ENCODE measurements around the gene HOXD11. TPM values are rescaled to one million over a fixed set of nuclear protein-coding genes. Genes with fewer than 3 reads are reported as not detected.
A peak's percentile ranks its signal among the peaks of the same experiment; 100 is the strongest.

HOXD11 gene
- total and polyA plus RNA-seq, 9 of the 15 experiments (the other 6 are each of a cell fraction or from before 2014, with no cell fraction given): not detected

DNA sequence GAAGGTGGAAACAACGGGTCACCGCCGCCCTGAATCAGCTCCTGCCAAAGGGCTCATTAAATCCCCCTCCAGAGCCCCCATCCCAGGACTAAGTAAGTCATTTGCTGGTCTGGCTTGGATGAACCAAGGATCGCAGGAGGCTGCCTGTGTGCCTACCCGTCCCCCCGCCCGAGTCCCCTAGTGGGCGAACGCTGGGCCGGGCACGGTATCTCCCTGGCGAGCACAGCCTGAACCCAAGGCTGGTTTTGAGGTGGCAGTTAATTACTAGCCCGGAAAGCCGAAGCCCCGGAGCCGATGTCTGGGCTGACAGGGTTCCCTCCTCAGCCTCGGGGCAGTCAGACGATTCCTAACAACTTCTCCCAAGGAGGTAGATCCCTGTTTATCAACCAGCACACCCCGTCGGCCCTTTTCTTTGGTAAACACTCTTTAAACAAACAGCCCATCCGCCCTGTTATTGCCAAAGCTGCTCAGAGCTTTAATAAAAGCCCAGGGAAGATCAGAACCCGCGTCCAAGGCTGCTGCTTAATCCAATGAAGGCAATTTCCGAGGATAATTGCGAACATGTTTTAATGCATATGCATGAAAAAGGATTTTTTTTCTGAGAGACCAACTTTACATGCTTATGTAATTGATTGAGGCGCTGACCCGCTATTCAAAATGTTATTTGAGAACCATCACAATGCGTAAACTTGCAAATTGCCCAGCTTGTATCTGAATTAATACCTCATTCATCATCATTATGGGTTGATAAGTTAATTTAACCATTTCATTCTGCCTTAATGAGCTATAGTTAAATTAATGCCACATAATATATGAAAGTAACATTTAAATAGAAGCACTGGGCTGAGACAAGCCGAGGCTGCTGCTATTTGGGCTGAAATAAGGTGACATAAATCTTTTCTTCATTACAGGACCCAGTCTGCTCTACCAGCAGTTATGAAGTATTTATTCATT lies 33.9 kb upstream of the HOXD11 start:
- H2AFZ ChIP-seq (ENCODE audit: low read depth, low read length): no peak overlapping the region
- TF ChIP-seq FOXJ3 (CRISPR knock-in tag; IDR thresholded peaks at IDR 0.05) (no peak), BMI1 (IDR thresholded peaks at IDR 0.05; ENCODE audit: low read length) (0 out of 2 replicates have a peak, but pooled peaks have one; percentile 18)
- H3K27ac ChIP-seq (ENCODE audit: extremely low read depth, low read depth, low read length): no peak overlapping the region
- no peak overlapping the region for H3K9ac ChIP-seq (ENCODE audit: insufficient read depth in 1 of 2, low read depth in 2 of 2, low read length in 2 of 2)
- FAIRE-seq (no peak), DNase-seq (ENCODE audit: extremely low read depth in 1 of 4, low spot score in 3 of 4) (no peak), ATAC-seq (no peak)
- no peaks in the 10 kb centered on the region for H3K36me3 ChIP-seq (ENCODE audit: control insufficient read depth, insufficient read depth, low read length)
- ChIA-PET POLR2A (interaction anchor here (0.7 kb wide), 1 partner anchor 745 kb away, joined by 4 read pairs; no protein-coding TSS in a partner anchor), CTCF (ENCODE audit: low intra/inter-chr PET ratio) (no interaction called here)
- intact Hi-C loops (cut with micrococcal nuclease) (loop anchor here (10.0 kb wide), 1 partner anchor 208 kb away; no protein-coding TSS in a partner anchor), in situ Hi-C loops (cut with MboI) (loop anchor here (10.0 kb wide), 1 partner anchor 388 kb away; no protein-coding TSS in a partner anchor)
- no peak overlapping the region for H3K4me2 ChIP-seq (ENCODE audit: insufficient read depth, low read length)
- BruUV-seq (replicated peaks): no TSS peak
- no peaks in the 10 kb centered on the region for H3K79me2 ChIP-seq (ENCODE audit: control insufficient read depth, insufficient read depth, low read length)
- no peaks in the 10 kb centered on the region for H3K9me1 ChIP-seq (ENCODE audit: control insufficient read depth, insufficient read depth, low read length)
- H4K20me1 ChIP-seq (replicated peaks; ENCODE audit: control insufficient read depth, insufficient read depth, low read length): no peaks in the 10 kb centered on the region; the same call in 1 of the 2 replicates
- 17% methylated on average over 29 of the region's 29 CpGs for WGBS (ENCODE audit: insufficient coverage, low coverage, missing lambda C conversion rate)
- H3K4me3 ChIP-seq: no peak overlapping the region
- peaks cover 3 to 13% of the 10 kb centered on the region in 2 experiments; a peak in 2 of 5 replicates for H3K4me1 ChIP-seq (replicated peaks in 1 of 2; ENCODE audit: control insufficient read depth in 2 of 2, insufficient read depth in 2 of 2, low read length in 2 of 2)
- peaks cover 68% of the 10 kb centered on the region in 2 experiments for H3K27me3 ChIP-seq (ENCODE audit: control insufficient read depth in 2 of 2, insufficient read depth in 2 of 2, low read length in 2 of 2)
- H3K9me3 ChIP-seq (replicated peaks; ENCODE audit: control insufficient read depth, insufficient read depth, low read depth, low read length): no peaks in the 10 kb centered on the region

DNA sequence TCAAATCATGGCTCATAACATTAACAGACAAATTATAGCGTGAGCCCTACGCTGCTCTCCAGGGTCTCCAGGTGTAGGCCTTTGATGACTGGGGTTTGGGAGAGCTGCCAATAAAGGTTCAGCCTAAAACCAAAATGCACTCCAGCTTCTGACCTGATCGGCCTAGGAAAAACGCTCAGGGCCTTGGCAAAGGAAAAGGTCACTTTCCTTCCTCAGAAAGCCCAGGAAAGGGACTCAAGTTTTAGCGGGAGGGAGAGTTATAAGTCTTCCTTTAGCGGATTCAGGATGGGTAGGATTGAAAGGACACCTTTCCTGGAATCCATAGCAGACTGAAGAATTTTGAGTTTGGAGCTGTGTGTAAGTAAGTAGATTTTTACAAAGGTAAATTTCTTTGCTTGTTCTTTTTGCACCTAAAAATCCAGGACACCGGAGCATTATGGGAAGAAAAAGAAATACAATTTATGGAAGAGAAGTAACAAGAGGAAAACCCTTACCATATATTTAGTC lies 32.1 kb upstream of the HOXD11 start:
- Histone ChIP-seq H3K4me1 (replicated peaks in 1 of 2; ENCODE audit: control insufficient read depth in 2 of 2, insufficient read depth in 2 of 2, low read length in 2 of 2) (peaks cover 3 to 20% of the 10 kb centered on the region in 2 experiments; a peak in 3 of 5 replicates), H3K4me3 (no peak overlapping the region), H4K20me1 (replicated peaks; ENCODE audit: control insufficient read depth, insufficient read depth, low read length) (no peaks in the 10 kb centered on the region; the same call in 1 of the 2 replicates), H3K9me3 (replicated peaks; ENCODE audit: control insufficient read depth, insufficient read depth, low read depth, low read length) (no peaks in the 10 kb centered on the region), H3K27me3 (ENCODE audit: control insufficient read depth in 2 of 2, insufficient read depth in 2 of 2, low read length in 2 of 2) (peaks cover 65 to 66% of the 10 kb centered on the region in 2 experiments), H3K4me2 (ENCODE audit: insufficient read depth, low read length) (peak overlapping the region; percentile 54; the same call in 1 of the 2 replicates), H3K9ac (ENCODE audit: insufficient read depth in 1 of 2, low read depth in 2 of 2, low read length in 2 of 2) (no peak overlapping the region), H2AFZ (ENCODE audit: low read depth, low read length) (peak overlapping the region; percentile 48; the same call in 1 of the 2 replicates), H3K27ac (ENCODE audit: extremely low read depth, low read depth, low read length) (no peak overlapping the region), H3K79me2 (ENCODE audit: control insufficient read depth, insufficient read depth, low read length) (no peaks in the 10 kb centered on the region), H3K36me3 (ENCODE audit: control insufficient read depth, insufficient read depth, low read length) (no peaks in the 10 kb centered on the region), H3K9me1 (ENCODE audit: control insufficient read depth, insufficient read depth, low read length) (no peaks in the 10 kb centered on the region)
- POLR2A ChIA-PET: interaction anchor here (0.7 to 1.0 kb wide), 2 partner anchors 73 to 1393 kb away, joined by 3 read pairs; partner anchors contain the start of gene LNPK
- no TSS peak for BruUV-seq (replicated peaks)
- no peak for DNase-seq (ENCODE audit: extremely low read depth in 1 of 4, low spot score in 3 of 4)
- intact Hi-C loops (cut with micrococcal nuclease) (loop anchor here (10.0 kb wide), 1 partner anchor 210 kb away; no protein-coding TSS in a partner anchor), in situ Hi-C loops (cut with MboI) (loop anchor here (10.0 to 25.0 kb wide), 2 partner anchors 390 to 1038 kb away; no protein-coding TSS in a partner anchor)
- no peak for FAIRE-seq
- no peak for ATAC-seq
- CTCF ChIA-PET (ENCODE audit: low intra/inter-chr PET ratio): no interaction called here
- WGBS (ENCODE audit: insufficient coverage, low coverage, missing lambda C conversion rate): 5% methylated on average over 7 of the region's 7 CpGs
- TF ChIP-seq PYGO2 (tag; IDR thresholded peaks at IDR 0.05) (no peak), FOSL1 (tag; conservative IDR thresholded peaks at IDR 0.05) (no peak), ZBTB12 (CRISPR knock-in tag; IDR thresholded peaks at IDR 0.05) (no peak), CREB3L1 (IDR thresholded peaks at IDR 0.05; ENCODE audit: borderline replicate concordance, low read depth) (no peak), DDX20 (tag; IDR thresholded peaks at IDR 0.05; ENCODE audit: low read depth) (no peak)

Data from K562 (cell line).